ENCODE results near the gene KIF13A. TPM values are rescaled to one million over a fixed set of nuclear protein-coding genes. Genes with fewer than 3 reads are reported as not detected.

Gene KIF13A
- 34.6 and 48.6 TPM in 2 replicates for total RNA-seq

GRCh38 chr6:17987447-17987696 is at the start of gene KIF13A:
KIF13A (minus strand) TSS chr6:17987635; CDS start chr6:17987463, 172 bp downstream.

Other genes with a start within 250 kb of the KIF13A start
- gene NHLRC1, start 135.0 kb upstream of the KIF13A start, total RNA-seq, result 2.0 and 3.0 TPM in 2 replicates
- 12.3 and 18.5 TPM in 2 replicates for gene TPMT, start 167.4 kb upstream of the KIF13A start, total RNA-seq
- gene KDM1B, start 167.8 kb upstream of the KIF13A start, total RNA-seq, result 19.2 and 20.9 TPM in 2 replicates